Suprapubic skin (tissue), 4 donors: ENCODE data around the gene MAGI1. TPM values are rescaled to one million over a fixed set of nuclear protein-coding genes. Genes with fewer than 3 reads are reported as not detected.
A peak's percentile ranks its signal among the peaks of the same experiment; 100 is the strongest.

Source experiments
- DNase-seq, 2 donors: peaks; one replicate each; pipeline ENCODE4 v3.0.0-alpha.2; 2019; ENCODE audit warnings: low spot score in 2 of 2
- H3K27ac ChIP-seq: fragments of 200-600 bp; sonication (generic); one replicate; pipeline ENCODE4 v1.5.1; 2019
- H3K27me3 ChIP-seq: fragments of 200-600 bp; sonication (generic); one replicate; pipeline ENCODE4 v1.5.1; 2019
- H3K36me3 ChIP-seq: fragments of 200-600 bp; sonication (generic); one replicate; pipeline ENCODE4 v1.5.1; 2019
- H3K4me1 ChIP-seq: fragments of 200-600 bp; sonication (generic); one replicate; pipeline ENCODE4 v1.5.1; 2019
- H3K4me3 ChIP-seq: fragments of 200-600 bp; sonication (generic); one replicate; pipeline ENCODE4 v1.5.1; 2019; ENCODE audit warnings: mild to moderate bottlenecking
- H3K9me3 ChIP-seq: fragments of 200-600 bp; sonication (generic); one replicate; pipeline ENCODE4 v1.5.1; 2019
- EP300 ChIP-seq: sonication (generic); formaldehyde crosslinking; IDR thresholded peaks from one replicate; pipeline ENCODE4 v1.6.1; 2017; ENCODE audit warnings: antibody characterized with exemption
- POLR2A ChIP-seq, 2 donors: fragments of 450-650 bp; IDR thresholded peaks; one replicate each; pipeline ENCODE4 v1.6.1; 2017; ENCODE audit warnings: antibody characterized with exemption in 2 of 2, mild to moderate bottlenecking in 2 of 2, moderate library complexity in 2 of 2
- POLR2AphosphoS5 ChIP-seq, 3 donors: sonication (generic); formaldehyde crosslinking; IDR thresholded peaks; one replicate each; pipeline ENCODE4 v1.6.1; 2017; ENCODE audit warnings: antibody characterized with exemption in 3 of 3
- WGBS: methylation state at CpG from one replicate; pipeline ENCODE4 v1.1.5; 2018; 5-methylcytosine and 5-hydroxymethylcytosine counted together
- total RNA-seq, 4 donors: library from RNA; depleted of rRNA; stranded (reverse); fragments of >200 nt; gene quantifications; one replicate each; pipeline ENCODE4 v1.1.0, GENCODE V29; 2016
- TF ChIP-seq, protein P1 (sequence below), 2 donors: fragments of 200-600 bp in 1 of 2; fragments of 450-650 bp in 1 of 2; sonication (generic) in 1 of 2; IDR thresholded peaks; one replicate each; pipeline ENCODE4 v1.5.1; 2016 to 2019; ENCODE audit warnings: antibody characterized with exemption in 2 of 2, mild to moderate bottlenecking in 1 of 2, moderate library complexity in 1 of 2

The MAGI1 gene
- total RNA-seq, 4 donors from 2014 or later, result 37.9 to 71.5 (median 48.6) TPM

- Histone ChIP-seq H3K27me3 (no peaks in the 10 kb centered on the region), H3K36me3 (no peaks in the 10 kb centered on the region), H3K9me3 (no peaks in the 10 kb centered on the region), H3K4me1 (peaks cover 24% of the 10 kb centered on the region), H3K4me3 (no peak overlapping the region), H3K27ac (no peak overlapping the region)
- no peak for DNase-seq
- 78% methylated on average over 1 of the region's 1 CpG for WGBS
- TF ChIP-seq, protein P1, sequence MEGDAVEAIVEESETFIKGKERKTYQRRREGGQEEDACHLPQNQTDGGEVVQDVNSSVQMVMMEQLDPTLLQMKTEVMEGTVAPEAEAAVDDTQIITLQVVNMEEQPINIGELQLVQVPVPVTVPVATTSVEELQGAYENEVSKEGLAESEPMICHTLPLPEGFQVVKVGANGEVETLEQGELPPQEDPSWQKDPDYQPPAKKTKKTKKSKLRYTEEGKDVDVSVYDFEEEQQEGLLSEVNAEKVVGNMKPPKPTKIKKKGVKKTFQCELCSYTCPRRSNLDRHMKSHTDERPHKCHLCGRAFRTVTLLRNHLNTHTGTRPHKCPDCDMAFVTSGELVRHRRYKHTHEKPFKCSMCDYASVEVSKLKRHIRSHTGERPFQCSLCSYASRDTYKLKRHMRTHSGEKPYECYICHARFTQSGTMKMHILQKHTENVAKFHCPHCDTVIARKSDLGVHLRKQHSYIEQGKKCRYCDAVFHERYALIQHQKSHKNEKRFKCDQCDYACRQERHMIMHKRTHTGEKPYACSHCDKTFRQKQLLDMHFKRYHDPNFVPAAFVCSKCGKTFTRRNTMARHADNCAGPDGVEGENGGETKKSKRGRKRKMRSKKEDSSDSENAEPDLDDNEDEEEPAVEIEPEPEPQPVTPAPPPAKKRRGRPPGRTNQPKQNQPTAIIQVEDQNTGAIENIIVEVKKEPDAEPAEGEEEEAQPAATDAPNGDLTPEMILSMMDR (IDR thresholded peaks at IDR 0.05), result no peak
- TF ChIP-seq POLR2A (IDR thresholded peaks at IDR 0.05), result no peak
- TF ChIP-seq POLR2AphosphoS5 (IDR thresholded peaks at IDR 0.05), result no peak
- TF ChIP-seq EP300, result no peak
Measured at GRCh38 chr3:65899226-65899625, 139.5 kb downstream of the MAGI1 start.

GRCh38 chr3:65897766-65898165 lies 141.0 kb downstream of the MAGI1 start:
- no peak overlapping the region for H3K4me3 ChIP-seq
- no peak overlapping the region for H3K27ac ChIP-seq
- no peak for DNase-seq
- WGBS, result 79% methylated on average over 3 of the region's 3 CpGs
- no peaks in the 10 kb centered on the region for H3K27me3 ChIP-seq
- peaks cover 32% of the 10 kb centered on the region for H3K4me1 ChIP-seq
- TF ChIP-seq EP300 (no peak), POLR2A (IDR thresholded peaks at IDR 0.05) (no peak), POLR2AphosphoS5 (IDR thresholded peaks at IDR 0.05) (no peak)
- TF ChIP-seq, protein P1 (IDR thresholded peaks at IDR 0.05), result no peak
- H3K36me3 ChIP-seq, result no peaks in the 10 kb centered on the region
- no peaks in the 10 kb centered on the region for H3K9me3 ChIP-seq

- TF ChIP-seq, protein P1 (IDR thresholded peaks at IDR 0.05), result no peak
- TF ChIP-seq POLR2AphosphoS5 (IDR thresholded peaks at IDR 0.05) (no peak), EP300 (no peak), POLR2A (IDR thresholded peaks at IDR 0.05) (no peak)
- WGBS, result 78% methylated on average over 6 of the region's 6 CpGs
Measured at GRCh38 chr3:65896321-65896720, 142.4 kb downstream of the MAGI1 start.

DNA sequence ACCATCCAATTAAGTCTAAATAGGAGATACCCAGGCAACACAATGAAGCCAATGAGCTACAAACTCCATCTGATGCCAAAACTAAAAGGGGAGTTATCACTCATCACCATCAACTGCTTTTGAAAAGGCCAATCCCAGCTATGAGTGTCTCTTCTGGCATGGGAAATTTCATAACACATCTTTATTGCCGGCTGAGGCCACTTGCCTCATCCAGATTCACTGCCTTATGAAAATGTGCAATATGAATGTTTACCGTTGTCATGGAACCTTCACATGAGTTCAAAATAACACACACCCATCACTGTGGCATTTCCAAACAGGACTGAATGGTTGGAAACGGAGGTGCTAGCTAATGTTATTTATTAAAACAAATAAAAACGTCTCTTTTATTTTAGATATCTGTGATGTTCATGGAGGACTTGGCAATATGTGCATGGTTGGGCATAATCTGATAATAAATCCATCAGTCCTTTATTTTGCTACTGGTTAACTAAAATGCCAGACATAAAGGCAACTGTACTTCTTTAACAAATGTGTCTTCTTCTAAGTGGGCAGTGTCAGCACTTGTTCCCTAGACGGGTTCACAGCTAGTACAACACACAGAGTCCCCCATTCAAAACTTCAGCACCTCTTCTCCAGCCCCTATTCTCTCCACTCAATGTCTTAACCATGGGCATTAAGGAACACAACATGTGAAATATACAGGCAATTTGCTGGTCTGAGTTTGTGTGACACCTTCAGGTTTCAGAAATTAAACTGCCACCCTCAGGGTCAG lies 143.9 kb downstream of the MAGI1 start:
- Histone ChIP-seq H3K27me3 (no peaks in the 10 kb centered on the region), H3K4me3 (no peak overlapping the region), H3K36me3 (no peaks in the 10 kb centered on the region), H3K27ac (peak overlapping the region; percentile 61), H3K4me1 (peaks cover 15% of the 10 kb centered on the region), H3K9me3 (no peaks in the 10 kb centered on the region)
- DNase-seq, result no peak
- peak in 2 of 3 donors; percentile 49 to 66 for TF ChIP-seq POLR2AphosphoS5 (IDR thresholded peaks at IDR 0.05)
- TF ChIP-seq, protein P1 (IDR thresholded peaks at IDR 0.05), result no peak
- 35% methylated on average over 5 of the region's 5 CpGs for WGBS

More at GRCh38 chr3:65896321-65896720, 142.4 kb downstream of the MAGI1 start:
- Histone ChIP-seq H3K4me1 (peaks cover 20% of the 10 kb centered on the region), H3K27ac (no peak overlapping the region), H3K4me3 (no peak overlapping the region), H3K36me3 (no peaks in the 10 kb centered on the region), H3K27me3 (no peaks in the 10 kb centered on the region), H3K9me3 (no peaks in the 10 kb centered on the region)
- no peak for DNase-seq

DNA sequence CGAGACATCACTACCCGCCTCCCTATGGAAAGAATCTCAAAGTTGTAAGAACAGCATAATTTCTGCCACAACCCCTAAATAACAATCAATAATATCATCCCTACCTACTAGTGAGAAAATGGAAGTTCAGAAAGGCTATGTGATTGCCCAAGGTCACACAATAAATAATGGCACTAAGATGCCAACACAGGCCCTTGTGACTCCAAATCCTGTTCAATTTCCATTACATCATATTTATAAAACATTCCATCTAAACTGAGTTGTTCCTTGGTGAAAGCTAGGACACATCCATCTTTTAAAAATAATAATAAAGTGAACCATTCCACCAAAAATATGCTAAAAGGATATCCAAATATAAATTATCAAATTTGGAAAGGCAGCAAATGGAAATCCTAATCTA lies 144.6 kb downstream of the MAGI1 start:
- Histone ChIP-seq H3K4me3 (no peak overlapping the region), H3K4me1 (peaks cover 22% of the 10 kb centered on the region), H3K27me3 (no peaks in the 10 kb centered on the region), H3K27ac (peak overlapping the region; percentile 32), H3K36me3 (no peaks in the 10 kb centered on the region), H3K9me3 (no peaks in the 10 kb centered on the region)
- TF ChIP-seq POLR2AphosphoS5 (IDR thresholded peaks at IDR 0.05) (no peak), EP300 (no peak), POLR2A (IDR thresholded peaks at IDR 0.05) (no peak)
- TF ChIP-seq, protein P1 (IDR thresholded peaks at IDR 0.05), result no peak
- DNase-seq, result no peak
- 92% methylated on average over 2 of the region's 2 CpGs for WGBS
